ENCODE measurements around the gene PLA2G2E. TPM values are rescaled to one million over a fixed set of nuclear protein-coding genes. Genes with fewer than 3 reads are reported as not detected.

Gene PLA2G2E
- not detected for total RNA-seq

GRCh38 chr1:19923137-19923952 lies at the start of gene PLA2G2E:
PLA2G2E (minus strand) TSS chr1:19923617; CDS start chr1:19923559, 58 bp downstream.
- no peaks in the 10 kb centered on the region for H3K9me3 ChIP-seq (ENCODE audit: low read depth, low read length)
- H3K4me3 ChIP-seq (ENCODE audit: low read length), result no peak within 1 kb of the TSS
- H3K27me3 ChIP-seq (ENCODE audit: insufficient read depth, low read length), result no peaks in the 10 kb centered on the region
- H3K4me1 ChIP-seq (ENCODE audit: insufficient read depth, low read length), result no peaks in the 10 kb centered on the region

GRCh38 chr1:19971664-19972063 lies 48.2 kb upstream of the PLA2G2E start:
- no peak overlapping the region for H3K4me3 ChIP-seq (ENCODE audit: low read length)
- no peaks in the 10 kb centered on the region for H3K9me3 ChIP-seq (ENCODE audit: low read depth, low read length)
- no peaks in the 10 kb centered on the region for H3K27me3 ChIP-seq (ENCODE audit: insufficient read depth, low read length)
- no peaks in the 10 kb centered on the region for H3K4me1 ChIP-seq (ENCODE audit: insufficient read depth, low read length)

GRCh38 chr1:19969898-19970660 lies 46.7 kb upstream of the PLA2G2E start:
- no peaks in the 10 kb centered on the region for H3K9me3 ChIP-seq (ENCODE audit: low read depth, low read length)
- H3K4me1 ChIP-seq (ENCODE audit: insufficient read depth, low read length), result no peaks in the 10 kb centered on the region
- no peak overlapping the region for H3K4me3 ChIP-seq (ENCODE audit: low read length)

GRCh38 chr1:19967808-19968207 lies 44.4 kb upstream of the PLA2G2E start:
- no peaks in the 10 kb centered on the region for H3K4me1 ChIP-seq (ENCODE audit: insufficient read depth, low read length)
- no peaks in the 10 kb centered on the region for H3K27me3 ChIP-seq (ENCODE audit: insufficient read depth, low read length)
- H3K4me3 ChIP-seq (ENCODE audit: low read length), result no peak overlapping the region
- H3K9me3 ChIP-seq (ENCODE audit: low read depth, low read length), result no peaks in the 10 kb centered on the region

More at GRCh38 chr1:19969898-19970660, 46.7 kb upstream of the PLA2G2E start:
- no peaks in the 10 kb centered on the region for H3K27me3 ChIP-seq (ENCODE audit: insufficient read depth, low read length)

GRCh38 chr1:19964542-19964941 lies 41.1 kb upstream of the PLA2G2E start:
- H3K9me3 ChIP-seq (ENCODE audit: low read depth, low read length), result no peaks in the 10 kb centered on the region
- no peak overlapping the region for H3K4me3 ChIP-seq (ENCODE audit: low read length)
- H3K27me3 ChIP-seq (ENCODE audit: insufficient read depth, low read length), result no peaks in the 10 kb centered on the region
- no peaks in the 10 kb centered on the region for H3K4me1 ChIP-seq (ENCODE audit: insufficient read depth, low read length)

- H3K4me1 ChIP-seq (ENCODE audit: insufficient read depth, low read length), result no peaks in the 10 kb centered on the region
- H3K4me3 ChIP-seq (ENCODE audit: low read length), result no peak overlapping the region
- no peaks in the 10 kb centered on the region for H3K27me3 ChIP-seq (ENCODE audit: insufficient read depth, low read length)
- no peaks in the 10 kb centered on the region for H3K9me3 ChIP-seq (ENCODE audit: low read depth, low read length)
Observed at GRCh38 chr1:19963636-19964035, 40.2 kb upstream of the PLA2G2E start.

GRCh38 chr1:19960591-19960990 lies 37.2 kb upstream of the PLA2G2E start:
- H3K27me3 ChIP-seq (ENCODE audit: insufficient read depth, low read length), result no peaks in the 10 kb centered on the region
- no peaks in the 10 kb centered on the region for H3K9me3 ChIP-seq (ENCODE audit: low read depth, low read length)
- H3K4me3 ChIP-seq (ENCODE audit: low read length), result no peak overlapping the region
- H3K4me1 ChIP-seq (ENCODE audit: insufficient read depth, low read length), result no peaks in the 10 kb centered on the region

- no peaks in the 10 kb centered on the region for H3K4me1 ChIP-seq (ENCODE audit: insufficient read depth, low read length)
- H3K27me3 ChIP-seq (ENCODE audit: insufficient read depth, low read length), result no peaks in the 10 kb centered on the region
- H3K9me3 ChIP-seq (ENCODE audit: low read depth, low read length), result no peaks in the 10 kb centered on the region
- no peak overlapping the region for H3K4me3 ChIP-seq (ENCODE audit: low read length)
Observed at GRCh38 chr1:19957779-19958178, 34.4 kb upstream of the PLA2G2E start.

GRCh38 chr1:19955534-19956170 lies 32.2 kb upstream of the PLA2G2E start:
- no peaks in the 10 kb centered on the region for H3K27me3 ChIP-seq (ENCODE audit: insufficient read depth, low read length)
- no peak overlapping the region for H3K4me3 ChIP-seq (ENCODE audit: low read length)
- H3K4me1 ChIP-seq (ENCODE audit: insufficient read depth, low read length), result no peaks in the 10 kb centered on the region
- no peaks in the 10 kb centered on the region for H3K9me3 ChIP-seq (ENCODE audit: low read depth, low read length)

GRCh38 chr1:19954059-19954458 lies 30.6 kb upstream of the PLA2G2E start:
- no peaks in the 10 kb centered on the region for H3K27me3 ChIP-seq (ENCODE audit: insufficient read depth, low read length)
- no peaks in the 10 kb centered on the region for H3K4me1 ChIP-seq (ENCODE audit: insufficient read depth, low read length)
- H3K4me3 ChIP-seq (ENCODE audit: low read length), result no peak overlapping the region
- H3K9me3 ChIP-seq (ENCODE audit: low read depth, low read length), result no peaks in the 10 kb centered on the region

GRCh38 chr1:19949016-19949415 lies 25.6 kb upstream of the PLA2G2E start:
- peaks cover 8% of the 10 kb centered on the region for H3K27me3 ChIP-seq (ENCODE audit: insufficient read depth, low read length)
- no peaks in the 10 kb centered on the region for H3K4me1 ChIP-seq (ENCODE audit: insufficient read depth, low read length)
- H3K9me3 ChIP-seq (ENCODE audit: low read depth, low read length), result no peaks in the 10 kb centered on the region
- no peak overlapping the region for H3K4me3 ChIP-seq (ENCODE audit: low read length)

GRCh38 chr1:19946971-19947370 lies 23.6 kb upstream of the PLA2G2E start:
- H3K4me1 ChIP-seq (ENCODE audit: insufficient read depth, low read length), result no peaks in the 10 kb centered on the region
- peaks cover 8% of the 10 kb centered on the region for H3K27me3 ChIP-seq (ENCODE audit: insufficient read depth, low read length)
- H3K9me3 ChIP-seq (ENCODE audit: low read depth, low read length), result no peaks in the 10 kb centered on the region
- H3K4me3 ChIP-seq (ENCODE audit: low read length), result no peak overlapping the region

GRCh38 chr1:19946331-19946751 lies 22.9 kb upstream of the PLA2G2E start:
- Histone ChIP-seq H3K27me3 (ENCODE audit: insufficient read depth, low read length) (peaks cover 8% of the 10 kb centered on the region), H3K4me1 (ENCODE audit: insufficient read depth, low read length) (no peaks in the 10 kb centered on the region)

GRCh38 chr1:19945914-19946313 lies 22.5 kb upstream of the PLA2G2E start:
- Histone ChIP-seq H3K9me3 (ENCODE audit: low read depth, low read length) (no peaks in the 10 kb centered on the region), H3K4me3 (ENCODE audit: low read length) (no peak overlapping the region), H3K4me1 (ENCODE audit: insufficient read depth, low read length) (no peaks in the 10 kb centered on the region), H3K27me3 (ENCODE audit: insufficient read depth, low read length) (peaks cover 8% of the 10 kb centered on the region)

More at GRCh38 chr1:19946331-19946751, 22.9 kb upstream of the PLA2G2E start:
- no peak overlapping the region for H3K4me3 ChIP-seq (ENCODE audit: low read length)
- H3K9me3 ChIP-seq (ENCODE audit: low read depth, low read length), result no peaks in the 10 kb centered on the region

GRCh38 chr1:19942657-19943056 lies 19.2 kb upstream of the PLA2G2E start:
- Histone ChIP-seq H3K4me3 (ENCODE audit: low read length) (no peak overlapping the region), H3K27me3 (ENCODE audit: insufficient read depth, low read length) (peaks cover 8% of the 10 kb centered on the region), H3K9me3 (ENCODE audit: low read depth, low read length) (no peaks in the 10 kb centered on the region), H3K4me1 (ENCODE audit: insufficient read depth, low read length) (no peaks in the 10 kb centered on the region)
